RWPE2 (cell line): ENCODE data around the gene MATK.

ENCODE experiments used
- ATAC-seq: fragments of 200-7000 bp; cut with Tn5 transposase; 3 replicates; pipeline ENCODE4 v1.9.1; 2021; ENCODE audit warnings: low read depth
- DNase-seq: peaks from one replicate; pipeline ENCODE4 v3.0.0-alpha.2; 2020; ENCODE audit warnings: low spot score
- H3K27ac ChIP-seq: fragments of 450-650 bp; 2 replicates; pipeline ENCODE4 v1.5.1; 2017; ENCODE audit warnings: mild to moderate bottlenecking; ENCODE audit not compliant: poor library complexity, severe bottlenecking
- H3K27me3 ChIP-seq: fragments of 250-450 bp; sonication (Bioruptor Pico); 2 replicates; pipeline ENCODE4 v1.5.1; 2021; ENCODE audit warnings: mild to moderate bottlenecking, moderate library complexity; ENCODE audit not compliant: insufficient read depth, poor library complexity, severe bottlenecking
- H3K36me3 ChIP-seq: fragments of 250-450 bp; sonication (Bioruptor Pico); 2 replicates; pipeline ENCODE4 v1.5.1; 2020; ENCODE audit warnings: low read depth, mild to moderate bottlenecking, moderate library complexity
- H3K4me1 ChIP-seq: fragments of 250-450 bp; sonication (Bioruptor Pico); 2 replicates; pipeline ENCODE4 v1.5.1; 2021; ENCODE audit warnings: mild to moderate bottlenecking, moderate library complexity; ENCODE audit not compliant: insufficient read depth, poor library complexity, severe bottlenecking
- H3K4me3 ChIP-seq: fragments of 250-450 bp; sonication (Bioruptor Pico); 2 replicates; pipeline ENCODE4 v1.5.1; 2021; ENCODE audit warnings: mild to moderate bottlenecking, moderate library complexity; ENCODE audit not compliant: severe bottlenecking
- H3K9me3 ChIP-seq: fragments of 250-450 bp; sonication (Bioruptor Pico); 2 replicates; pipeline ENCODE4 v1.5.1; 2021; ENCODE audit warnings: mild to moderate bottlenecking, moderate library complexity; ENCODE audit not compliant: severe bottlenecking
- CTCF ChIP-seq: fragments of 450-650 bp; IDR thresholded peaks from one replicate; pipeline ENCODE4 v1.5.1; 2017; ENCODE audit warnings: mild to moderate bottlenecking, moderate library complexity; ENCODE audit not compliant: poor library complexity, severe bottlenecking

Gene MATK

GRCh38 chr19:3798137-3798536 is 12.0 kb upstream of the MATK start:
- no peak for ATAC-seq
- Histone ChIP-seq H3K9me3 (no peaks in the 10 kb centered on the region), H3K27ac (no peak overlapping the region), H3K36me3 (no peaks in the 10 kb centered on the region), H3K4me3 (no peak overlapping the region), H3K27me3 (peaks cover 21% of the 10 kb centered on the region), H3K4me1 (no peaks in the 10 kb centered on the region)
- TF ChIP-seq CTCF, result no peak
- no peak for DNase-seq

GRCh38 chr19:3796358-3796757 is 10.2 kb upstream of the MATK start:
- Histone ChIP-seq H3K4me1 (no peaks in the 10 kb centered on the region), H3K27ac (no peak overlapping the region), H3K9me3 (no peaks in the 10 kb centered on the region), H3K27me3 (peaks cover 11% of the 10 kb centered on the region), H3K4me3 (no peak overlapping the region), H3K36me3 (no peaks in the 10 kb centered on the region)
- DNase-seq (no peak), ATAC-seq (no peak)
- TF ChIP-seq CTCF, result no peak

- Histone ChIP-seq H3K9me3 (no peaks in the 10 kb centered on the region), H3K27me3 (no peaks in the 10 kb centered on the region), H3K4me1 (no peaks in the 10 kb centered on the region), H3K4me3 (no peak overlapping the region), H3K36me3 (no peaks in the 10 kb centered on the region), H3K27ac (no peak overlapping the region)
- ATAC-seq (no peak), DNase-seq (no peak)
- no peak for TF ChIP-seq CTCF
Measured at GRCh38 chr19:3793799-3794198, 7.6 kb upstream of the MATK start.

- no peak for DNase-seq
- Histone ChIP-seq H3K27me3 (no peaks in the 10 kb centered on the region), H3K36me3 (no peaks in the 10 kb centered on the region), H3K4me3 (no peak overlapping the region), H3K4me1 (no peaks in the 10 kb centered on the region), H3K9me3 (no peaks in the 10 kb centered on the region), H3K27ac (no peak overlapping the region)
- ATAC-seq, result no peak
- TF ChIP-seq CTCF, result no peak
Measured at GRCh38 chr19:3792114-3792513, 5.9 kb upstream of the MATK start.

GRCh38 chr19:3790941-3791340 is 4.8 kb upstream of the MATK start:
- Histone ChIP-seq H3K27ac (no peak overlapping the region), H3K27me3 (peaks cover 3% of the 10 kb centered on the region), H3K4me1 (no peaks in the 10 kb centered on the region), H3K9me3 (no peaks in the 10 kb centered on the region), H3K4me3 (no peak overlapping the region), H3K36me3 (no peaks in the 10 kb centered on the region)
- no peak for TF ChIP-seq CTCF
- ATAC-seq, result no peak
- DNase-seq, result no peak
